Heart right ventricle (tissue), 16 donors: Measurements from ENCODE around the gene GPSM1. TPM values are rescaled to one million over a fixed set of nuclear protein-coding genes. Genes with fewer than 3 reads are reported as not detected.

ENCODE experiments used
- ATAC-seq, 8 donors: fragments of 200-7000 bp; cut with Tn5 transposase; one replicate each; pipeline ENCODE4 v1.9.1; 2020; ENCODE audit warnings: mild to moderate bottlenecking in 8 of 8, moderate library complexity in 8 of 8, moderate number of reproducible peaks in 1 of 8
- DNase-seq, 2 donors: peaks; one replicate each; pipeline ENCODE4 v3.0.0-alpha.2; 2020
- H3K27ac ChIP-seq, 10 donors: fragments of 200-600 bp; sonication (generic) in 2 of 10; one replicate each; pipeline versions ENCODE4 v1.5.0 to v1.8.0; 2020 to 2022; ENCODE audit warnings: mild to moderate bottlenecking in 3 of 10
- H3K27me3 ChIP-seq, 7 donors: fragments of 200-600 bp; one replicate each; pipeline ENCODE4 v1.8.0; 2021 to 2022; ENCODE audit warnings: mild to moderate bottlenecking in 2 of 7
- H3K36me3 ChIP-seq, 9 donors: fragments of 200-600 bp; sonication (generic) in 1 of 9; one replicate each; pipeline versions ENCODE4 v1.5.0 to v1.8.0; 2020 to 2022; ENCODE audit warnings: mild to moderate bottlenecking in 2 of 9
- H3K4me1 ChIP-seq, 9 donors: fragments of 200-600 bp; sonication (generic) in 1 of 9; one replicate each; pipeline versions ENCODE4 v1.5.0 to v1.8.0; 2020 to 2022; ENCODE audit warnings: mild to moderate bottlenecking in 4 of 9
- H3K4me3 ChIP-seq, 10 donors: fragments of 200-600 bp; sonication (generic) in 2 of 10; one replicate each; pipeline versions ENCODE4 v1.5.0 to v1.8.0; 2020 to 2022; ENCODE audit warnings: mild to moderate bottlenecking in 7 of 10, moderate library complexity in 2 of 10
- H3K9me3 ChIP-seq, 11 donors: fragments of 200-600 bp in 10 of 11; sonication (generic) in 2 of 11; one replicate each; pipeline versions ENCODE4 v1.5.0 to v1.8.0; 2013 to 2022; ENCODE audit warnings: mild to moderate bottlenecking in 2 of 11, control low read depth in 1 of 11, moderate library complexity in 1 of 11
- WGBS, 2 donors: extraction: QIAGEN DNeasy Blood & Tissue Kit; methylation state at CpG; one replicate each; pipeline ENCODE4 v1.1.7; 2013; ENCODE audit warnings: inconsistent platforms in 1 of 2; 5-methylcytosine and 5-hydroxymethylcytosine counted together
- intact Hi-C, 10 donors: fragments of 100-400 bp; cut with DNase I; formaldehyde crosslinking; loops; one replicate each; pipeline versions ENCODE4 v1.11.1 to v1.14.2; 2022
- polyA plus RNA-seq, 2 donors: library from polyadenylated mRNA; stranded (reverse); fragments of 200-250 nt; gene quantifications; one replicate each; pipeline ENCODE4 v1.2.3, GENCODE V29; 2013
- total RNA-seq, 10 donors: library from RNA; stranded (reverse); fragmentation: NEBNext Ultra II Directional in 3 of 10; extraction: Animal tissue kit (Norgen Biotek cat#: 25700) in 3 of 10; gene quantifications; one replicate each; pipeline versions ENCODE4 v1.2.1 to v1.2.4, GENCODE V29; 2021 to 2023
- TF ChIP-seq, protein P1 (sequence below), 9 donors: fragments of 200-600 bp; sonication (generic) in 2 of 9; IDR thresholded peaks; one replicate each; pipeline versions ENCODE4 v1.5.0 to v1.8.0; 2021 to 2022; ENCODE audit warnings: antibody characterized with exemption in 9 of 9, mild to moderate bottlenecking in 5 of 9, moderate library complexity in 1 of 9
- donor health status: Arrhythmogenic right ventricular cardiomyopathy.
- donor health status: ischemic (EF 13 %, LVEDD 7.1; RV severe dilation, severe dysfunction).
- donor health status: healthy with polysubstance abuse.
- donor health status: DM: no; HTN: yes; CAD: no.
- donor health status: DM: no; HTN: no; CAD: no.
- donor health status: ischemic (EF 25% LVEDD 6.9; RV normal size, moderate dysfunction).
- donor health status: ischemic (EF 25% LVEDD 5.7; RV mildly dilated, moderate dysfunction).
- donor health status: healthy.
- donor health status: DM: yes; HTN: yes; CAD: no.
- donor health status: Ischemic cardiomyopathy.
- donor health status: ischemic (EF 35%, LVEDD 5.7; RV mildly dilated, moderate dysfunction).
- donor health status: nonischemic (EF 11% LVEDD 7.7; RV severe dilation, severe dysfunction).
- donor health status: DM: yes; HTN: yes; CAD: no.
- donor health status: PGD.
- donor health status: ischemic (EF 29% LVEDD 5.4; RV normal size, mild dysfunction).
- donor health status: nonischemic (EF 23%, LVEDD 6.1; RV moderate dilation, normal function).

Gene GPSM1
- total and polyA plus RNA-seq, 12 donors = 19.4 to 87.8 (median 25.8) TPM

DNA sequence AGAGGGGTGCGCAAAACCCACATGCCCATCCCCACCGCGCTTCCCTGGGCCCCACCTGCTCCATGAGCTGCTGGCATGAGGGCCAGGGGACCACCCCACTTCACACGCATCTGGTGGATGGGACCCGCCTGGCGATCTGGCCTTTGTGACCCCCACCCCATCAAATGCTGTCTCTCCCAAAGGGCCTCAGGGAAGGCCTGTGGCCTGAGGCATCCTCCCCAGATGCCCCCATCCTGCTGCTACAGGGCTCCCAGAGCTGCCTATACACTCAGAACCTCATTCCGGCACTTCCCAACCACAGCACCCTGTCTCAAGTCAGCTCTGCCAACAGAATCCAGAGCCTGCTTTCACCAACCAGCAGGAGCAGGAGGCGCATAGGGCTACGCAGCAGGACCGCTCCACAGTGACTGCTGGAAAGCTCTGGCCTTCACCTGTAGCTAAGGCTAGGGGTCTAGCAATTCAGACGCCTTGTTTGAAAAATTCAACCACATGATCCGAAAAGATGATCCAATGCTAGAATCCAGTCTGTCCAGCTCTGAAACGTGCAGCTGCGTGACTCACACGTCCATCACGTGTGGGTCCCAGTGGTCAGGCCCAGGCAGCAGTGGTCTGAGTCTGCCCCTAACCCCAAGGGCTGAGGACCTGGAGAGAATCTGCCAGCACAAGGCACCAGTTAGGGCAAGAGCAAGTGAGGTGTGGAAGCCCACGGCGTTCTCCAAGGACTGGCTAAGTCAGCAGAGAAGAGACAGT, 74.0 kb downstream of the GPSM1 start:
- intact Hi-C loops = loop anchor here in 7 of 10 donors (2.0 to 10.0 kb wide), 8 partner anchors 37 to 89 kb away; no protein-coding TSS in a partner anchor
- no peak for ATAC-seq
- Histone ChIP-seq H3K27me3 (no peaks in the 10 kb centered on the region), H3K4me1 (peaks cover 13 to 24% (median 18%) of the 10 kb centered on the region in 9 donors), H3K36me3 (peaks cover 0 to 63% (median 16%) of the 10 kb centered on the region in 9 donors), H3K4me3 (no peak overlapping the region), H3K27ac (no peak overlapping the region), H3K9me3 (no peaks in the 10 kb centered on the region)
- DNase-seq = no peak
- TF ChIP-seq, protein P1, sequence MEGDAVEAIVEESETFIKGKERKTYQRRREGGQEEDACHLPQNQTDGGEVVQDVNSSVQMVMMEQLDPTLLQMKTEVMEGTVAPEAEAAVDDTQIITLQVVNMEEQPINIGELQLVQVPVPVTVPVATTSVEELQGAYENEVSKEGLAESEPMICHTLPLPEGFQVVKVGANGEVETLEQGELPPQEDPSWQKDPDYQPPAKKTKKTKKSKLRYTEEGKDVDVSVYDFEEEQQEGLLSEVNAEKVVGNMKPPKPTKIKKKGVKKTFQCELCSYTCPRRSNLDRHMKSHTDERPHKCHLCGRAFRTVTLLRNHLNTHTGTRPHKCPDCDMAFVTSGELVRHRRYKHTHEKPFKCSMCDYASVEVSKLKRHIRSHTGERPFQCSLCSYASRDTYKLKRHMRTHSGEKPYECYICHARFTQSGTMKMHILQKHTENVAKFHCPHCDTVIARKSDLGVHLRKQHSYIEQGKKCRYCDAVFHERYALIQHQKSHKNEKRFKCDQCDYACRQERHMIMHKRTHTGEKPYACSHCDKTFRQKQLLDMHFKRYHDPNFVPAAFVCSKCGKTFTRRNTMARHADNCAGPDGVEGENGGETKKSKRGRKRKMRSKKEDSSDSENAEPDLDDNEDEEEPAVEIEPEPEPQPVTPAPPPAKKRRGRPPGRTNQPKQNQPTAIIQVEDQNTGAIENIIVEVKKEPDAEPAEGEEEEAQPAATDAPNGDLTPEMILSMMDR (IDR thresholded peaks at IDR 0.05) = no peak
- WGBS, 2 donors = 91 to 92% methylated on average over 18 of the region's 18 CpGs

DNA sequence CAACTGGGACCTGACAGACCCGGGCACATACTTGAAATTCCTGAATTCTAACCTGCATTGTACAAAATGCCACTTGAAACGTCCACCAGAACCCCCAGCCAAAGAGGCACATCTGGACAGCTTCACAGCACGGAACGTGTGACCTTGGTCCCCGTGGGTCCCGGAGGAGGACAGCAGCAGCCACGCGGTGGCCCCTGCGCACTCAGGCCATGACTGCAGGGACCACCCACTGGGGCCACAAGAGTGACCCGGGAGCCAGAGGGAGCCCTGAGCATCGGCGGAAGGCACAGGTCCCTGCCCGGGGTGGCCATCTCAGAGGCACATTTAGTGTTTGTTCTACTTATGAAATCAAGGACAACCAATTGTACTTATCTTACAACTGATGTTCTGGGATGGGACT, 74.7 kb downstream of the GPSM1 start:
- TF ChIP-seq, protein P1 (IDR thresholded peaks at IDR 0.05) = no peak
- Histone ChIP-seq H3K9me3 (no peaks in the 10 kb centered on the region), H3K4me1 (peaks cover 13 to 24% (median 18%) of the 10 kb centered on the region in 9 donors), H3K27ac (no peak overlapping the region), H3K36me3 (peaks cover 0 to 63% (median 14%) of the 10 kb centered on the region in 9 donors), H3K4me3 (no peak overlapping the region), H3K27me3 (no peaks in the 10 kb centered on the region)
- intact Hi-C loops = loop anchor here in 4 of 10 donors (5.0 to 10.0 kb wide), 4 partner anchors 57 to 90 kb away; no protein-coding TSS in a partner anchor
- WGBS, 2 donors = 52 to 59% methylated on average over 13 of the region's 13 CpGs
- ATAC-seq (no peak), DNase-seq (no peak)

DNA sequence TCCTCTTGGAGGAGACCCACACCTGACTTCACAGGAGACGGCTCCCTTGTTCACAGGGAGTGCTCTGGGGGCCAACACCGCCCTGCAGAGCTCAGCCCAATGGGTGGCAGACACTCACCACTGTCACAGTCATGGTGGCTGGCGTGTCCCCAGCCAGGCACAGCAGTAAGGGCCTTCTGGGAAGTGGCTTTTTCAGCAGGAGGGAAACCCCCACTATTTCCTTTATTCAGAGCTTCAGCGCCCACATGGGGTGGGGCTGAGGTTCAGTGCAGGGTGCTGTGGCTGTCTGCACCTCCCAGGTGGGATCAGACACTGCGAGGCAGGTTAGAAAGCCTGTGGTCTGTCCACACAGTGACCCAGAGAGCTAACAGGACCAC, 76.2 kb downstream of the GPSM1 start:
- WGBS, 2 donors = 90 to 93% methylated on average over 5 of the region's 5 CpGs
- Histone ChIP-seq H3K9me3 (no peaks in the 10 kb centered on the region), H3K36me3 (peaks cover 0 to 61% (median 14%) of the 10 kb centered on the region in 9 donors), H3K27me3 (no peaks in the 10 kb centered on the region), H3K4me3 (no peak overlapping the region), H3K4me1 (peaks cover 13 to 26% (median 17%) of the 10 kb centered on the region in 9 donors), H3K27ac (no peak overlapping the region)
- DNase-seq (no peak), ATAC-seq (no peak)
- TF ChIP-seq, protein P1 (IDR thresholded peaks at IDR 0.05) = no peak
- intact Hi-C loops = loop anchor here in 4 of 10 donors (5.0 to 10.0 kb wide), 4 partner anchors 59 to 91 kb away; no protein-coding TSS in a partner anchor

DNA sequence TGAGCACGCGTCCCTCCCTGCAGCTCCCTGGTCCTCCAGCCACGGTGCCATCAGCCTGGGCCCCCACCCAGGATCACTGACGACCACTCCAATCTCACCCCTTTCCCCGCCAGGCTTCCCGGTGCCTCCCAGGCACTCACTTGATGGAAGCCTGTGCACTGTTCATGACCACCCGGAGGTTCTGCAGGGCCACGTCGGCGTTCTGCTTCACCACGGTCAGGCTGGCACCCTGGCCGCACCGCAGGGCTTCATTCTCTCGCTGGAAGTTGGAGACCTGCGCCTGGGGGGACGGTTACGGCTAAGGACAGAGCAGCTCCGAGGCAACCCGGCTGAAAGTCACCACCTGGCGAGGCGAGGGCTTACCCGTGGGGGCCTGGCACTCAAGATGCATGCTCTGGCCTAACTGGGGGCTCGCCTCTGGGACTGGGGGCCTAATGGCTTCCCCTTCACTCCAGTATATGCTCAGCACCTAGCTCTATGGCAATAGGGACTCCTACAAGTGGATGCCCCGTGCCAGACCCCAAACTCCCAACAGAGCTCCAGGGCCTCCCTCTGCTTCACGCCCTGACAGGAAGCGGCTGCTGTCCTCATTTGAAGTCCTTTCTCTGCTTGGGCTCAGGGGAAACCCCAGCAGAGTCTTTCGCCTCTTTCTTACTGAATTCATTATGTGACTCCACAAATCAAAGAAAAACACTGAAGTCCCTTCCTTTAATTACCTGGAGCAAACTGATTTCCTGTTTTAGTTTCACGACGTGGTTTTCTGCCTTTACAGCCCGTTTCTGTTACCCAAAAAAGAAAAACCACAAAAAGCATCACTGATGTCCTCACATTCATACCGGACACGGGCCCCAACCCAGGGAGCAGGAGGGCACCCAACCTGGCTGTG, 76.8 kb downstream of the GPSM1 start:
- H3K36me3 ChIP-seq = peaks cover 0 to 60% (median 14%) of the 10 kb centered on the region in 9 donors
- no peak for ATAC-seq
- H3K27ac ChIP-seq = no peak overlapping the region
- no peak overlapping the region for H3K4me3 ChIP-seq
- no peaks in the 10 kb centered on the region for H3K27me3 ChIP-seq
- DNase-seq = no peak
- intact Hi-C loops = loop anchor here in 4 of 10 donors (5.0 to 10.0 kb wide), 4 partner anchors 59 to 92 kb away; no protein-coding TSS in a partner anchor
- TF ChIP-seq, protein P1 (IDR thresholded peaks at IDR 0.05) = no peak
- WGBS, 2 donors = 87 to 91% methylated on average over 32 of the region's 32 CpGs
- no peaks in the 10 kb centered on the region for H3K9me3 ChIP-seq
- H3K4me1 ChIP-seq = peaks cover 8 to 26% (median 15%) of the 10 kb centered on the region in 9 donors
